ENCODE measurements around the gene GRM8. TPM values are rescaled to one million over a fixed set of nuclear protein-coding genes. Genes with fewer than 3 reads are reported as not detected.

Gene GRM8
- total RNA-seq, 1 experiment from 2014 or later, result not detected

DNA sequence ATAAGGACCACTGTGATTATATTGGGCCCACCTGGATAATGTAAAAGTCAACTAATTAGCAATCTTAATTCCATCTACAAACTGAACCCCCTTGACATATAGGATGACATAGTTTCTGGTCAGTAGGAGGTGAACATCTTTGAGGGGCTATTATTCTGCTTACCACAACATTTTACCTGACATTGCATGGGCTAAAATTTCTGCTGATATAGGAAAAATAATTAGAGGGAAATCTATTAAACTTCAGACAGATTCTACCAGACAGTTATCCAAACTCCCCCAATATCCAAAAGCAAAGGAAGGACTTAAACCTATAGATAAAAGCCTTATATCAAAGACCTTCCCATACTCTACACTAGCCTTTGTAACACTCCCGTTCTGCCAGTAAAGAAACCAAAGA, 443.6 kb downstream of the GRM8 start:
- H3K27me3 Mint-ChIP-seq (ENCODE audit: insufficient read depth, unreplicated experiment), result peaks cover 6% of the 10 kb centered on the region
- peaks cover 7% of the 10 kb centered on the region for H3K9me3 Mint-ChIP-seq (ENCODE audit: unreplicated experiment)
- TF ChIP-seq, protein P1, sequence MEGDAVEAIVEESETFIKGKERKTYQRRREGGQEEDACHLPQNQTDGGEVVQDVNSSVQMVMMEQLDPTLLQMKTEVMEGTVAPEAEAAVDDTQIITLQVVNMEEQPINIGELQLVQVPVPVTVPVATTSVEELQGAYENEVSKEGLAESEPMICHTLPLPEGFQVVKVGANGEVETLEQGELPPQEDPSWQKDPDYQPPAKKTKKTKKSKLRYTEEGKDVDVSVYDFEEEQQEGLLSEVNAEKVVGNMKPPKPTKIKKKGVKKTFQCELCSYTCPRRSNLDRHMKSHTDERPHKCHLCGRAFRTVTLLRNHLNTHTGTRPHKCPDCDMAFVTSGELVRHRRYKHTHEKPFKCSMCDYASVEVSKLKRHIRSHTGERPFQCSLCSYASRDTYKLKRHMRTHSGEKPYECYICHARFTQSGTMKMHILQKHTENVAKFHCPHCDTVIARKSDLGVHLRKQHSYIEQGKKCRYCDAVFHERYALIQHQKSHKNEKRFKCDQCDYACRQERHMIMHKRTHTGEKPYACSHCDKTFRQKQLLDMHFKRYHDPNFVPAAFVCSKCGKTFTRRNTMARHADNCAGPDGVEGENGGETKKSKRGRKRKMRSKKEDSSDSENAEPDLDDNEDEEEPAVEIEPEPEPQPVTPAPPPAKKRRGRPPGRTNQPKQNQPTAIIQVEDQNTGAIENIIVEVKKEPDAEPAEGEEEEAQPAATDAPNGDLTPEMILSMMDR (IDR thresholded peaks at IDR 0.05; ENCODE audit: insufficient read depth in 1 of 2, low read depth in 1 of 2, low read length in 1 of 2, severe bottlenecking in 1 of 2, unreplicated experiment in 1 of 2), result no peak
- Histone ChIP-seq H3K9me3 (no peaks in the 10 kb centered on the region), H3K4me3 (ENCODE audit: low read depth, low read length) (no peak overlapping the region), H3K4me1 (no peaks in the 10 kb centered on the region), H3K36me3 (ENCODE audit: control insufficient read depth, insufficient read depth, low read length) (no peaks in the 10 kb centered on the region), H3K27me3 (replicated peaks; ENCODE audit: control insufficient read depth, insufficient read depth, low read length) (no peaks in the 10 kb centered on the region)
- CTCF ChIA-PET, result no interaction called here
- POLR2A ChIA-PET, result no interaction called here
- H3K4me3 Mint-ChIP-seq (ENCODE audit: unreplicated experiment), result no peak overlapping the region
- no TSS peak for BruUV-seq (replicated peaks)
- intact Hi-C loops (cut with micrococcal nuclease; ENCODE audit: unreplicated experiment), result loop anchor here (10.0 kb wide), 2 partner anchors 346 to 536 kb away; no protein-coding TSS in a partner anchor
- no peaks in the 10 kb centered on the region for H3K36me3 Mint-ChIP-seq (ENCODE audit: insufficient read depth, unreplicated experiment)
- DNase-seq, result no peak
- H3K4me1 Mint-ChIP-seq (ENCODE audit: low read depth, unreplicated experiment), result peaks cover 4% of the 10 kb centered on the region
- H3K27ac Mint-ChIP-seq (ENCODE audit: unreplicated experiment), result no peak overlapping the region

- peaks cover 5% of the 10 kb centered on the region for H3K4me1 Mint-ChIP-seq (ENCODE audit: low read depth, unreplicated experiment)
- H3K9me3 Mint-ChIP-seq (ENCODE audit: unreplicated experiment), result peaks cover 7% of the 10 kb centered on the region
- ChIA-PET POLR2A (no interaction called here), CTCF (no interaction called here)
- no peak for DNase-seq
- no peak overlapping the region for H3K27ac Mint-ChIP-seq (ENCODE audit: unreplicated experiment)
- H3K4me1 ChIP-seq, result no peaks in the 10 kb centered on the region
- TF ChIP-seq, protein P1 (IDR thresholded peaks at IDR 0.05; ENCODE audit: insufficient read depth in 1 of 2, low read depth in 1 of 2, low read length in 1 of 2, severe bottlenecking in 1 of 2, unreplicated experiment in 1 of 2), result no peak
- no peaks in the 10 kb centered on the region for H3K36me3 ChIP-seq (ENCODE audit: control insufficient read depth, insufficient read depth, low read length)
- H3K36me3 Mint-ChIP-seq (ENCODE audit: insufficient read depth, unreplicated experiment), result no peaks in the 10 kb centered on the region
- no peaks in the 10 kb centered on the region for H3K9me3 ChIP-seq
- no peaks in the 10 kb centered on the region for H3K27me3 ChIP-seq (replicated peaks; ENCODE audit: control insufficient read depth, insufficient read depth, low read length)
- peaks cover 6% of the 10 kb centered on the region for H3K27me3 Mint-ChIP-seq (ENCODE audit: insufficient read depth, unreplicated experiment)
- H3K4me3 Mint-ChIP-seq (ENCODE audit: unreplicated experiment), result no peak overlapping the region
- intact Hi-C loops (cut with micrococcal nuclease; ENCODE audit: unreplicated experiment), result loop anchor here (10.0 kb wide), 2 partner anchors 348 to 538 kb away; no protein-coding TSS in a partner anchor
- H3K4me3 ChIP-seq (ENCODE audit: low read depth, low read length), result no peak overlapping the region
- BruUV-seq (replicated peaks), result no TSS peak
Observed at GRCh38 chr7:126806614-126807013, 446.1 kb downstream of the GRM8 start.

DNA sequence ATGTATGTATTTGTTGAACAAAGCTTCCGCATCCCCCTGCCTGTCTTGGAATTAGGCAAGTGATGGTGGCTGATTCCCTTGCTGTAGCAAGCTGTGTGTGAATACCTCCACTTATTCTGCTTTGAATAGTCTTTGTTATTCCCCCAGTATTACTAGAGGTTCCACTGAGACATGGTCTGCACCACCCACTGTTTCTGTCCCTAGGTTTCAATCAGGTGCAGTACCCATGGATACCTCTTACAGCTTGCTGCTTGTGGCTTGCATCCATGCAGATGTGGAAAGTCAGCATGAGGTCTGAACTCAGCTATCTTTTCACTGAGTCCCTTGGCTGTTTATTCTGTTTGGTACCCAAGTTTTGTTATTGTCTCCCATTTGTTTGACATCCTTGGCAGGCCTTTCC, 447.4 kb downstream of the GRM8 start:
- no peak overlapping the region for H3K27ac Mint-ChIP-seq (ENCODE audit: unreplicated experiment)
- intact Hi-C loops (cut with micrococcal nuclease; ENCODE audit: unreplicated experiment), result loop anchor here (10.0 kb wide), 2 partner anchors 349 to 539 kb away; no protein-coding TSS in a partner anchor
- peaks cover 5% of the 10 kb centered on the region for H3K4me1 Mint-ChIP-seq (ENCODE audit: low read depth, unreplicated experiment)
- CTCF ChIA-PET, result no interaction called here
- H3K4me1 ChIP-seq, result no peaks in the 10 kb centered on the region
- no peaks in the 10 kb centered on the region for H3K9me3 Mint-ChIP-seq (ENCODE audit: unreplicated experiment)
- H3K36me3 Mint-ChIP-seq (ENCODE audit: insufficient read depth, unreplicated experiment), result no peaks in the 10 kb centered on the region
- H3K4me3 ChIP-seq (ENCODE audit: low read depth, low read length), result no peak overlapping the region
- BruUV-seq (replicated peaks), result no TSS peak
- no peaks in the 10 kb centered on the region for H3K36me3 ChIP-seq (ENCODE audit: control insufficient read depth, insufficient read depth, low read length)
- H3K4me3 Mint-ChIP-seq (ENCODE audit: unreplicated experiment), result no peak overlapping the region
- H3K9me3 ChIP-seq, result no peaks in the 10 kb centered on the region
- H3K27me3 ChIP-seq (replicated peaks; ENCODE audit: control insufficient read depth, insufficient read depth, low read length), result no peaks in the 10 kb centered on the region
- DNase-seq, result no peak
- TF ChIP-seq, protein P1 (IDR thresholded peaks at IDR 0.05; ENCODE audit: insufficient read depth in 1 of 2, low read depth in 1 of 2, low read length in 1 of 2, severe bottlenecking in 1 of 2, unreplicated experiment in 1 of 2), result no peak
- peaks cover 6% of the 10 kb centered on the region for H3K27me3 Mint-ChIP-seq (ENCODE audit: insufficient read depth, unreplicated experiment)
- POLR2A ChIA-PET, result no interaction called here

Measured in Caco-2 (cell line).